ENCODE data around the gene NDUFA9. TPM values are rescaled to one million over a fixed set of nuclear protein-coding genes. Genes with fewer than 3 reads are reported as not detected.

Gene NDUFA9
- total RNA-seq, 2 donors from 2014 or later: 21.8 to 38.8 TPM

GRCh38 chr12:4607056-4607455, 41.9 kb upstream of the NDUFA9 start:
- 60% methylated on average over 3 of the region's 3 CpGs for WGBS
- Histone ChIP-seq H3K27me3 (replicated peaks; ENCODE audit: insufficient read depth) (no peaks in the 10 kb centered on the region), H3K4me1 (replicated peaks) (no peaks in the 10 kb centered on the region), H3K36me3 (peaks cover 0 to 5% of the 10 kb centered on the region in 2 donors), H3K9me3 (no peaks in the 10 kb centered on the region), H3K27ac (no peak overlapping the region), H3K4me3 (no peak overlapping the region)
- TF ChIP-seq, protein P1, sequence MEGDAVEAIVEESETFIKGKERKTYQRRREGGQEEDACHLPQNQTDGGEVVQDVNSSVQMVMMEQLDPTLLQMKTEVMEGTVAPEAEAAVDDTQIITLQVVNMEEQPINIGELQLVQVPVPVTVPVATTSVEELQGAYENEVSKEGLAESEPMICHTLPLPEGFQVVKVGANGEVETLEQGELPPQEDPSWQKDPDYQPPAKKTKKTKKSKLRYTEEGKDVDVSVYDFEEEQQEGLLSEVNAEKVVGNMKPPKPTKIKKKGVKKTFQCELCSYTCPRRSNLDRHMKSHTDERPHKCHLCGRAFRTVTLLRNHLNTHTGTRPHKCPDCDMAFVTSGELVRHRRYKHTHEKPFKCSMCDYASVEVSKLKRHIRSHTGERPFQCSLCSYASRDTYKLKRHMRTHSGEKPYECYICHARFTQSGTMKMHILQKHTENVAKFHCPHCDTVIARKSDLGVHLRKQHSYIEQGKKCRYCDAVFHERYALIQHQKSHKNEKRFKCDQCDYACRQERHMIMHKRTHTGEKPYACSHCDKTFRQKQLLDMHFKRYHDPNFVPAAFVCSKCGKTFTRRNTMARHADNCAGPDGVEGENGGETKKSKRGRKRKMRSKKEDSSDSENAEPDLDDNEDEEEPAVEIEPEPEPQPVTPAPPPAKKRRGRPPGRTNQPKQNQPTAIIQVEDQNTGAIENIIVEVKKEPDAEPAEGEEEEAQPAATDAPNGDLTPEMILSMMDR (IDR thresholded peaks at IDR 0.05): no peak
- TF ChIP-seq POLR2A (IDR thresholded peaks at IDR 0.05): no peak
- TF ChIP-seq POLR2AphosphoS5 (IDR thresholded peaks at IDR 0.05): no peak
- intact Hi-C loops (cut with DNase I): loop anchor here (10.0 kb wide), 1 partner anchor 148 kb away; no protein-coding TSS in a partner anchor
- no peak for DNase-seq (ENCODE audit: low spot score)

GRCh38 chr12:4609071-4609470, 39.8 kb upstream of the NDUFA9 start:
- H3K4me3 ChIP-seq: no peak overlapping the region
- intact Hi-C loops (cut with DNase I): loop anchor here (10.0 kb wide), 1 partner anchor 146 kb away; no protein-coding TSS in a partner anchor
- 89% methylated on average over 9 of the region's 9 CpGs for WGBS

GRCh38 chr12:4610481-4610880, 38.4 kb upstream of the NDUFA9 start:
- intact Hi-C loops (cut with DNase I): loop anchor here (5.0 kb wide), 1 partner anchor 37 kb away; the partner anchor contains the start of genes AKAP3 and NDUFA9
- Histone ChIP-seq H3K36me3 (peaks cover 0 to 5% of the 10 kb centered on the region in 2 donors), H3K9me3 (no peaks in the 10 kb centered on the region), H3K27me3 (replicated peaks; ENCODE audit: insufficient read depth) (no peaks in the 10 kb centered on the region), H3K4me1 (replicated peaks) (no peaks in the 10 kb centered on the region), H3K4me3 (no peak overlapping the region), H3K27ac (no peak overlapping the region)
- no peak for DNase-seq (ENCODE audit: low spot score)
- 66% methylated on average over 4 of the region's 4 CpGs for WGBS
- no peak for TF ChIP-seq POLR2AphosphoS5 (IDR thresholded peaks at IDR 0.05)
- no peak for TF ChIP-seq POLR2A (IDR thresholded peaks at IDR 0.05)
- TF ChIP-seq, protein P1 (IDR thresholded peaks at IDR 0.05): no peak

More at GRCh38 chr12:4609071-4609470, 39.8 kb upstream of the NDUFA9 start:
- Histone ChIP-seq H3K36me3 (peaks cover 0 to 5% of the 10 kb centered on the region in 2 donors), H3K27me3 (replicated peaks; ENCODE audit: insufficient read depth) (no peaks in the 10 kb centered on the region), H3K27ac (no peak overlapping the region), H3K9me3 (no peaks in the 10 kb centered on the region), H3K4me1 (replicated peaks) (no peaks in the 10 kb centered on the region)
- DNase-seq (ENCODE audit: low spot score): no peak
- TF ChIP-seq POLR2AphosphoS5 (IDR thresholded peaks at IDR 0.05): no peak
- TF ChIP-seq, protein P1 (IDR thresholded peaks at IDR 0.05): no peak
- TF ChIP-seq POLR2A (IDR thresholded peaks at IDR 0.05): no peak

GRCh38 chr12:4615667-4616066, 33.2 kb upstream of the NDUFA9 start:
- intact Hi-C loops (cut with DNase I): no loop called here
- 82% methylated on average over 9 of the region's 9 CpGs for WGBS

DNA sequence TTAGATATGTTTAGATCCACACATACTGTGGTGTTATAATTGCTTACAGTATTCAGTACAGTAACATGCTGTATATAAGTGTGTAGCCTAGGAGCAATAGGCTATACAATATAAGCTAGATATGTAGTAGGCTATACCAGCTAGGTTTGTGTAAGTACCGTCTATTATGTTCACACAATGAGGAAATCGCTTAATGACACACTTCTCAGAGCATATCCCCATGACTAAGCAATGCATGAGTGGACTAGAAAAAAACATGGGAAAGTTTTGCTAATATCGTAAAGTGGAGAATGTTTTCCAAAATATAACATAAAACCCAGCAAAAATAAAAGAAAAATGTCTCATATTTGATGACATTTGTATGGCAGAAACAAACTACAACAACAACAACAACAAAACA, 27.4 kb upstream of the NDUFA9 start:
- 91% methylated on average over 3 of the region's 3 CpGs for WGBS
- intact Hi-C loops (cut with DNase I): no loop called here
- no peak overlapping the region for H3K27ac ChIP-seq
- no peak overlapping the region for H3K4me3 ChIP-seq
- TF ChIP-seq POLR2A (IDR thresholded peaks at IDR 0.05): no peak
- TF ChIP-seq, protein P1 (IDR thresholded peaks at IDR 0.05): no peak
- TF ChIP-seq POLR2AphosphoS5 (IDR thresholded peaks at IDR 0.05): no peak
- H3K4me1 ChIP-seq (replicated peaks): no peaks in the 10 kb centered on the region
- no peaks in the 10 kb centered on the region for H3K27me3 ChIP-seq (replicated peaks; ENCODE audit: insufficient read depth)
- no peaks in the 10 kb centered on the region for H3K9me3 ChIP-seq
- DNase-seq (ENCODE audit: low spot score): no peak
- no peaks in the 10 kb centered on the region for H3K36me3 ChIP-seq

More at GRCh38 chr12:4615667-4616066, 33.2 kb upstream of the NDUFA9 start:
- no peak for TF ChIP-seq POLR2AphosphoS5 (IDR thresholded peaks at IDR 0.05)
- TF ChIP-seq, protein P1 (IDR thresholded peaks at IDR 0.05): no peak
- TF ChIP-seq POLR2A (IDR thresholded peaks at IDR 0.05): no peak
- H3K9me3 ChIP-seq: no peaks in the 10 kb centered on the region
- no peak overlapping the region for H3K27ac ChIP-seq
- H3K4me1 ChIP-seq (replicated peaks): no peaks in the 10 kb centered on the region
- no peak for DNase-seq (ENCODE audit: low spot score)
- no peaks in the 10 kb centered on the region for H3K27me3 ChIP-seq (replicated peaks; ENCODE audit: insufficient read depth)
- no peaks in the 10 kb centered on the region for H3K36me3 ChIP-seq
- H3K4me3 ChIP-seq: no peak overlapping the region

All from prostate gland (tissue), 2 donors.